Measurements from ENCODE around the gene INPP5A. TPM values are rescaled to one million over a fixed set of nuclear protein-coding genes. Genes with fewer than 3 reads are reported as not detected.
"Not testable (repeated sequence)": the region's sequence is repeated elsewhere in the genome, so short reads cannot be mapped to it uniquely, and the experiment has no call there.

Gene INPP5A, protein sequence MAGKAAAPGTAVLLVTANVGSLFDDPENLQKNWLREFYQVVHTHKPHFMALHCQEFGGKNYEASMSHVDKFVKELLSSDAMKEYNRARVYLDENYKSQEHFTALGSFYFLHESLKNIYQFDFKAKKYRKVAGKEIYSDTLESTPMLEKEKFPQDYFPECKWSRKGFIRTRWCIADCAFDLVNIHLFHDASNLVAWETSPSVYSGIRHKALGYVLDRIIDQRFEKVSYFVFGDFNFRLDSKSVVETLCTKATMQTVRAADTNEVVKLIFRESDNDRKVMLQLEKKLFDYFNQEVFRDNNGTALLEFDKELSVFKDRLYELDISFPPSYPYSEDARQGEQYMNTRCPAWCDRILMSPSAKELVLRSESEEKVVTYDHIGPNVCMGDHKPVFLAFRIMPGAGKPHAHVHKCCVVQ
- 100 to 1,000 TPM in 2 of 4 donors, 10 to 100 TPM in 2; 92.0 to 116 (median 99.2) TPM for total RNA-seq
- 60.0 TPM for polyA plus RNA-seq
- long read RNA-seq, donor 1, transcript INPP5A-203 (16 exons, 2,967 nt), result major isoform, 191 of 284 reads
- long read RNA-seq, donor 1, partial matches to known transcripts, result 65 of 284 reads
- long read RNA-seq, donor 1, other reads (novel, unspliced or antisense), result 28 of 284 reads
- long read RNA-seq, donor 2, transcript INPP5A-203 (16 exons, 2,967 nt), result major isoform, 68 of 108 reads
- long read RNA-seq, donor 2, partial matches to known transcripts, result 24 of 108 reads
- long read RNA-seq, donor 2, other reads (novel, unspliced or antisense), result 16 of 108 reads
- long read RNA-seq, donor 3, partial matches to known transcripts, result 107 of 163 reads
- long read RNA-seq, donor 3, other reads (novel, unspliced or antisense), result 55 of 163 reads
- long read RNA-seq, donor 4, transcript INPP5A-203 (16 exons, 2,967 nt), result major isoform, 62 of 98 reads
- long read RNA-seq, donor 4, partial matches to known transcripts, result 23 of 98 reads
- long read RNA-seq, donor 4, other reads (novel, unspliced or antisense), result 13 of 98 reads

DNA sequence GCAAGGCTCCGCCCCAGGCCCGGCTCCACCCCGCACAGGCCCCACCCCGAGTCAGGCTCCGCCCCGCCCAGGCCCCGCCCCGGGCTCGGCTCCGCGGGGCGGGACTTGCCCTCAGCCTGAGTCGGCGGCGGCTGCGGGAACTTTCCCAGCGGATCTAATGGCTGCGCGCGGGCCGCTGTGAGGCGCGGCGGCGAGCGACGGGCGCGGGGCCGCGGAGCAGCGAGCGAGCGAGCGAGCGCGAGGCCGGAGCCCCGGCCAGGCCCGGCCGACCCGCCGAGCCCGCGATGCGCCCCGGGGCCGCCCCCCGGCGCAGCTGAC lies at the start of gene INPP5A:
INPP5A (plus strand) TSS at position 104 of the 318 bp plus-strand sequence. CDS start 310 bp downstream, outside the sequence.
- under 1% methylated on average over 49 of the region's 50 CpGs for WGBS
- intact Hi-C loops (cut with DNase I), result loop anchor here in 3 of 4 donors (2.0 to 10.0 kb wide), 5 partner anchors 19 to 80 kb away; no protein-coding TSS in a partner anchor
- ATAC-seq, result peak in 1 of 2 donors; percentile 97

DNA sequence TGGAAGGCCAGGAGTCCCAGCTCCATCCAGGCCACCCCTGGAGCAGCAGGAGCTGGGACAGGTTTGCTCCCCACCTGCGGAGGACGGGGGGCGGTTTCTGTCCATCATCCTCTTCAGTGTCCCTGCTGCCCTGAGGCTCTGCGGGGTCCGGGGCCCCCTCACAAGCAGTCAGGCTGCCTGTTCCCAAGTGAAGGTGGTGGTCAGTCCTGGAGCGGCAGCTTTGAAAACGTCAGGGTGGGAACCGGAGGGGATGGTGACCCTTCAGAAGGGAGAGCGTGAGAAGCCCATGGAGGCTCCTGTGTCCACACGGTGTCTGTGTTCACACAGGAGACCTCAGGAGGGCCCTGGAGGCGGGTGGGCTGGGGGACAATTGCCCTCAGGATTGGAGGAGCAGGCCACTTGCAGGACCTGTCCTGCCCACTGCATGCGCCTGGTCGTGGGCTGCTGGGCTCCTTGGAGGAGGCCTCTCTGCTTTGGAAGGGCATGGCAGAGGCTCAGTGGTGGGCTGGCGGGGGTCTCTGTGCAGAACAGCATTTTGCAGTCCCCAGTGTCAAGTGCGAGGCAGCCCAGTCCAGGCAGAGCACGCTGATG lies 49.3 kb upstream of the INPP5A start:
- intact Hi-C loops (cut with DNase I), result no loop called here
- no peak overlapping the region for H3K27ac ChIP-seq (ENCODE audit: low read length)
- no peak overlapping the region for H3K4me3 ChIP-seq (ENCODE audit: low read length)
- DNase-seq (peak in 2 of 3 donors; percentile 24 to 32), ATAC-seq (no peak)
- H3K27me3 ChIP-seq (ENCODE audit: control insufficient read depth, insufficient read depth), result no peaks in the 10 kb centered on the region
- H3K4me1 ChIP-seq (ENCODE audit: control insufficient read depth, insufficient read depth, low read length), result no peaks in the 10 kb centered on the region
- 94% methylated on average over 16 of the region's 16 CpGs for WGBS
- no peaks in the 10 kb centered on the region for H3K9me3 ChIP-seq (ENCODE audit: control insufficient read depth, low read length)

More for the DNA sequence above, at the start of gene INPP5A:
- no peaks in the 10 kb centered on the region for H3K27me3 ChIP-seq (ENCODE audit: control insufficient read depth, insufficient read depth)
- peak within 1 kb of the TSS; percentile 97 for H3K4me3 ChIP-seq (ENCODE audit: low read length)
- no peak for DNase-seq
- peaks cover 13% of the 10 kb centered on the region for H3K4me1 ChIP-seq (ENCODE audit: control insufficient read depth, insufficient read depth, low read length)
- peak within 1 kb of the TSS; percentile 65 for H3K27ac ChIP-seq (ENCODE audit: low read length)
- H3K9me3 ChIP-seq (ENCODE audit: control insufficient read depth, low read length), result no peaks in the 10 kb centered on the region

DNA sequence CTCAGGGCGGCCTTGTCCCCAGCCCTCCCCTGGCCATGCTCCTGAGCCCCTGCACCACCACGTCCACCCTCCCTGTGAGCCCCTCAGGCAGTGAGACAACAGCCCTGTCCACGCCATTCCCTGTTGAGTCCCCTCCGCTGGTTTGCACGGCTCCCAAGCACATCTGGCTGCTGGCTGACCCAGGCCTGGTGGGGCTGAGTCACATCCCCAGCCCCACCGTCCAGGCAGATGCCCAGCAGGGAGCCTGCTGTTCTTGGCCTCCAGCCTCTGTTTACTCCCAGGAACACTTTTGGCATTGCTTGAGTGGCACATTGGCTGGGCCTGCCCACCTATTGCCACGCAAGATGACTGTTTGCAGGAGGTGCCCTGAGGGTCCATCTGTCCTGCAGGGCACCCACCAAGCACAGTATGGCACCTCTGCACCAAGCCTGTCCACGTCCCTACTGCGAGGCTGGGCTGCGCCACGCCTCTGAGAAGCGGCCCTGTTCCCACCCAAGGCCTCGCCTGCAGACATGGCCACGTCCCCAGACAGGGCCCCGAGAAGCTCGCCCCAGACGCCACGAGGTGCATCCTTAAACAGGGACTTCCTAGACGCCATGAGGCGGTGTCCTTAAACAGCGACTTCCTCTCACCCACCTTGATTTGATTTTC lies 48.4 kb upstream of the INPP5A start:
- no peaks in the 10 kb centered on the region for H3K4me1 ChIP-seq (ENCODE audit: control insufficient read depth, insufficient read depth, low read length)
- DNase-seq, result peak in 2 of 3 donors; percentile 36 to 46
- WGBS, result 89% methylated on average over 21 of the region's 21 CpGs
- no peak overlapping the region for H3K4me3 ChIP-seq (ENCODE audit: low read length)
- peak; percentile 13 to 16 for ATAC-seq
- intact Hi-C loops (cut with DNase I), result no loop called here
- H3K27me3 ChIP-seq (ENCODE audit: control insufficient read depth, insufficient read depth), result no peaks in the 10 kb centered on the region
- no peaks in the 10 kb centered on the region for H3K9me3 ChIP-seq (ENCODE audit: control insufficient read depth, low read length)
- no peak overlapping the region for H3K27ac ChIP-seq (ENCODE audit: low read length)

DNA sequence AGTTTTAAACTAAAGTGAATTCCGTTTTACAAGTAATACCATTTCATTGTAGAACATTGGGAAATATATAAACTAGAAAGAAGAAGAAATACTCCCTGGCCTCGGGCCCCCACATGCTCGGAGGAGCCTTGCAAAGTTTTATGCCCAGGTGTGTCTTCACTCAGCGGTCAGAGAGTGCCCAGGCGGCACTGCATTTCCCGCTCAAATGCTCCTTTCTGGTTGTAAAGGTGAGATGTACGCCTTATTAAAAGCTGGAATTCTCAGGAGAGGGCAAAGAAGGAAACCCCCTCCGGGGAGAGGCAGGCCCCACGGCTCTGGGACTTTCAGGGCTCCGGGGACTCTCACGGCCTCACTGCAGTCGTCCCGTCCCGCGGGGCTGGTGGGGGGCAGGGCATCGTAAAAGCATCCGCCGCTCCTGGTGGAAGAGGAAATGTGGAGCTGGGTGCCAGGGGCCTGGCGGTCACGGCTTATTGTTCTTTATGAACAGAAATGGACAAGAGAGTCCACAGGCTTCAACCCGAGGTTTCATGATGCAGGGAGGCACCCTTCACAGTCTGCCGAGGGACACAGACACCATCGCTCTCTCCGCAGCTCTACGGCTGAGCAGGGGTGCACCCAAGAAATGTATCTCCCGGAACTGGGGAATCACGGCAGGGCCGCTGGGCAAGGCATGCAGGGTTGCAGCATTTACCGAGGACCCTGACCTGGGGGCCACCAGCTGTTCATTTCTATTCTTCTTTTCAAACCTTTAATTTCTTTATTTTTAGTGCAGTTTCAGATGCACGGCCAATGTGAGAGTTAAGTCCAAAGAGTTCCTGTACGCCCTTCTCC lies 47.7 kb upstream of the INPP5A start:
- 86% methylated on average over 31 of the region's 31 CpGs for WGBS

DNA sequence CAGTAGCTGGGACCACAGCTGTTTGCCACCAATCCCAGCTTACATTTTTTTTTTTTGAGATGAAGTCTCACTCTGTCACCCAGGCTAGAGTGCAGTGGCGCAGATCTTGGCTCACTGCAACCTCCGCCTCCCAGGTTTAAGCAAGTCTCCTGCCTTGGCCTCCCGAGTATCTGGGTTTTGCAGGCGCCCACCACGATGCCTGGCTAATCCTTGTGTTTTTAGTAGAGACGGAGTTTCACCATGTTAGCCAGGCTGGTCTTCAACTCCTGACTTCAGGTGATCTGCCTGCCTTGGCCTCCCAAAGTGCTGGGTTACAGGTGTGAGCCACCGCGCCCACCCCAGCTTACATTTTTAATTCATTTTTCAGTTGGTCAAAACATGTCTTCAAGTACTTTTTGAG lies 46.1 kb upstream of the INPP5A start:
- H3K27ac ChIP-seq (ENCODE audit: low read length); H3K4me1 ChIP-seq (ENCODE audit: control insufficient read depth, insufficient read depth, low read length); H3K4me3 ChIP-seq (ENCODE audit: low read length); H3K9me3 ChIP-seq (ENCODE audit: control insufficient read depth, low read length); intact Hi-C loops (cut with DNase I); H3K27me3 ChIP-seq (ENCODE audit: control insufficient read depth, insufficient read depth); ATAC-seq: not testable (repeated sequence)
- peak in 1 of 3 donors; percentile 7 for DNase-seq
- 97% methylated on average over 8 of the region's 8 CpGs for WGBS

More for the DNA sequence above, 47.7 kb upstream of the INPP5A start:
- Histone ChIP-seq H3K4me1 (ENCODE audit: control insufficient read depth, insufficient read depth, low read length) (no peaks in the 10 kb centered on the region), H3K27me3 (ENCODE audit: control insufficient read depth, insufficient read depth) (no peaks in the 10 kb centered on the region), H3K9me3 (ENCODE audit: control insufficient read depth, low read length) (no peaks in the 10 kb centered on the region), H3K27ac (ENCODE audit: low read length) (no peak overlapping the region), H3K4me3 (ENCODE audit: low read length) (no peak overlapping the region)
- intact Hi-C loops (cut with DNase I), result no loop called here
- DNase-seq, result peak in 1 of 3 donors; percentile 34
- ATAC-seq, result no peak

DNA sequence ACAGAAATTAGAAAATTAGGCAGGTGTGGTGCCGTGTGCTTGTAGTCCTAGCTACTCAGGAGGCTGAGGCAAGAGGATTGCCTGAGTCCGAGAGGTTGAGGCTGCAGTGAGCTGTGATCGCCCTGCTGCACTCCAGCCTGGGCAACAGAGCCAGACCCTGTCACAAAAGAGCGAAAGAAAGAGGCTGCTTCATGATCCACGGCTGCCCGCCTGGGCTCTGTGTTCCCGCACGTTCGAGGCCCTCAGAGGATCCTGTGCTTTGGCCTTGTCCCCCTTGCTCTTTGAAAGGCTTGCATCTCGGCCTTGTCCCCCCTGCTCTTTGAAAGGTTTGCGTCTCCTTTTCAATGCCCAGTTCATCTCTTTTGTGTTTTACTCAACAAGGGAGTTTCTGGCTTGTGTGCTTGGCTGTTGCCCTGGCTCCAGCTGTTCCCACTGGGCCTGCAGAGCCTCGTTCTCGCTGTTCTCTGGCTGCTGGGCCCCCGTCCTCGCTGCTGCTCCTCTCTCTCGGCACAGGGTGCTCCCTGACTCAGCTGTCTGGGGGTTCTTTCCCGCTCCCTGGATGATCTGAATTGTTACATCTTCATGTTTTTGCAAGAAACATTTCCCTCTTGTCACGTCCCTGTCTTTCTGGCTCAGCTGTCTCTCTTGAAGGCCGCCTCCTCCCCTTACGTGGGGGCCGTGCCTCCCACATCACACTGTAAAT lies 45.1 kb upstream of the INPP5A start:
- no peak overlapping the region for H3K4me3 ChIP-seq (ENCODE audit: low read length)
- no peaks in the 10 kb centered on the region for H3K27me3 ChIP-seq (ENCODE audit: control insufficient read depth, insufficient read depth)
- ATAC-seq (peak; percentile 62 to 72), DNase-seq (peak; percentile 64 to 85 (median 85))
- H3K9me3 ChIP-seq (ENCODE audit: control insufficient read depth, low read length), result no peaks in the 10 kb centered on the region
- 67% methylated on average over 21 of the region's 21 CpGs for WGBS
- H3K4me1 ChIP-seq (ENCODE audit: control insufficient read depth, insufficient read depth, low read length), result no peaks in the 10 kb centered on the region
- intact Hi-C loops (cut with DNase I), result no loop called here
- H3K27ac ChIP-seq (ENCODE audit: low read length), result no peak overlapping the region

DNA sequence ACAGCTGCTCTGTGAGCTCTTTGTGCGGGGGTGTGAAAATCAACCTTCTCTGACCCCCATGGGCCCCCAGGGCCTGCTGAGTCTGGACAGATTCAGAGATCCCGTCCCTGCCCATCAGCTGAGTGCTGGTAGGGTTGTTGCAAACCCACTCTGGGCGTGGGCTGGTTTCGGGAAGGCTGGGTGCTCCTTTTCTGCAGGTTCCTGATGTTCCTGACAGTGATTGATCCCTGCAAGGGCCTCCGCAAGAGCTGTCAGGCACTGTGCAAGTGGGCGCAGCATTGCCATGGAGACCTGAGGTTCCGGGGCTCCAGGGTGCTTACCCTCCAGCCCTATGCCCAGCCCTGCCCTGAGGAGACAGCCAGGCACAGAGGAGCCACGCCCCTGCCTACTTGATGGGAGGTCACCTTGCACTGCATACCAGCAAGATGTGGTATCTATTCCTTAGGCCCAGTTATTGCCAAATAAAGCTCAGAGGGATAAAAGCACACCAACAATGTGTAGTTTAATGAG lies 44.3 kb upstream of the INPP5A start:
- Histone ChIP-seq H3K27ac (ENCODE audit: low read length) (no peak overlapping the region), H3K4me3 (ENCODE audit: low read length) (no peak overlapping the region), H3K27me3 (ENCODE audit: control insufficient read depth, insufficient read depth) (no peaks in the 10 kb centered on the region), H3K9me3 (ENCODE audit: control insufficient read depth, low read length) (no peaks in the 10 kb centered on the region), H3K4me1 (ENCODE audit: control insufficient read depth, insufficient read depth, low read length) (no peaks in the 10 kb centered on the region)
- ATAC-seq (peak in 1 of 2 donors; percentile 7), DNase-seq (peak in 1 of 3 donors; percentile 47)
- 88% methylated on average over 8 of the region's 8 CpGs for WGBS
- intact Hi-C loops (cut with DNase I), result no loop called here

DNA sequence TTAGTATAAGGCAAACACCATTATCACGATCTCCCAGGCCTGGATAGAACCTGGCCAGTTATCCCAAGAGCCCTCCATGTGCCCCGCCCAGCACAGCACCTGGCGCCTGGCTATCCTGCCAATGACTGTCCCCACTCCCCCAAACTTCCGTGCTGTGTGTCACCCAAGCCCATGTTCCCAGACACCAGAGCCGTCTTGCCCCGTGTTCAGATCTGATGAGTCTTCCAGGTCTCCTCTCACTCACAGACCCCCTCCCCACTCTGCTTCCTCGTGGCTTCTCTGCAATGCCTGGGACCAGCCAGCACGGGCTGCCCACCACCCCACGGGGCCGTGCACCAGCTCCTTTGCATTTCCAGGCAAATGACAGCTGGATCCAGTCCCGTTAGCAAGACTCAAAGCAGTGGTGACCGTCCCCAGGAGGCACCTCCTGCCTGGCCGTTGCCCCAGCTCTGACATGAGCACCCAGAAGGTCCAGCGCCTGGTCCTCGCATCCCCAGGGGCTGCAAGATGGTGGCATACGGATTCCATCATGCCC lies 43.8 kb upstream of the INPP5A start:
- no peak for ATAC-seq
- H3K27ac ChIP-seq (ENCODE audit: low read length), result no peak overlapping the region
- H3K9me3 ChIP-seq (ENCODE audit: control insufficient read depth, low read length), result no peaks in the 10 kb centered on the region
- peak in 1 of 3 donors; percentile 32 for DNase-seq
- 92% methylated on average over 16 of the region's 16 CpGs for WGBS
- no peak overlapping the region for H3K4me3 ChIP-seq (ENCODE audit: low read length)
- H3K4me1 ChIP-seq (ENCODE audit: control insufficient read depth, insufficient read depth, low read length), result no peaks in the 10 kb centered on the region
- no peaks in the 10 kb centered on the region for H3K27me3 ChIP-seq (ENCODE audit: control insufficient read depth, insufficient read depth)
- intact Hi-C loops (cut with DNase I), result no loop called here
